OCI-LY3 (cell line): ENCODE measurements around the gene PTPRT.

Source experiments
- H2AFZ ChIP-seq: fragments of 200-600, 300-600 bp; shearing (Covaris generic); 2 replicates; pipeline ENCODE4 v1.6.0; 2014; ENCODE audit warnings: antibody characterized with exemption, low read depth, low read length
- H3K27ac ChIP-seq: fragments of 200-600, 300-600 bp; sonication (generic); 2 replicates; pipeline ENCODE4 v1.5.1; 2014; ENCODE audit warnings: mild to moderate bottlenecking, low read length, moderate library complexity, mixed read lengths
- H3K27me3 ChIP-seq: fragments of 200-600, 300-600 bp; sonication (generic); 2 replicates; pipeline ENCODE4 v1.6.1; 2014; ENCODE audit warnings: low read depth, low read length, mixed read lengths
- H3K36me3 ChIP-seq: fragments of 200-600, 300-600 bp; sonication (generic); replicated peaks from 2 replicates; pipeline ENCODE3; 2014; ENCODE audit warnings: low read depth, low read length, mixed read lengths
- H3K4me1 ChIP-seq: fragments of 300-600, 200-600 bp; sonication (generic); 2 replicates; pipeline ENCODE4 v1.6.1; 2014; ENCODE audit warnings: low read length, mixed read lengths
- H3K4me2 ChIP-seq: fragments of 200-600, 300-600 bp; sonication (generic); 2 replicates; pipeline ENCODE4 v1.6.1; 2014; ENCODE audit warnings: low read length, mixed read lengths
- H3K4me3 ChIP-seq: fragments of 300-600, 200-600 bp; sonication (generic); 2 replicates; pipeline ENCODE4 v1.5.1; 2014; ENCODE audit warnings: antibody characterized with exemption, mild to moderate bottlenecking, low read length, moderate library complexity
- H3K79me2 ChIP-seq: fragments of 300-600, 200-600 bp; shearing (Covaris generic); 2 replicates; pipeline ENCODE4 v1.6.1; 2014; ENCODE audit warnings: mild to moderate bottlenecking, low read length, mixed read lengths
- H3K9ac ChIP-seq: fragments of 300-600, 200-600 bp; shearing (Covaris generic); 2 replicates; pipeline ENCODE4 v1.6.0; 2014; ENCODE audit warnings: mild to moderate bottlenecking, low read length, moderate library complexity
- H3K9me3 ChIP-seq: fragments of 200-600, 300-600 bp; shearing (Covaris generic); 2 replicates; pipeline ENCODE4 v1.6.1; 2014; ENCODE audit warnings: low read length, mixed read lengths; ENCODE audit not compliant: insufficient read depth
- H4K20me1 ChIP-seq: fragments of 200-600, 300-600 bp; sonication (generic); 2 replicates; pipeline ENCODE4 v1.6.1; 2016; ENCODE audit warnings: low read length, mixed read lengths; ENCODE audit not compliant: insufficient read depth
- EZH2phosphoT487 ChIP-seq: fragments of 200-600 bp; shearing (Covaris generic); IDR thresholded peaks from 2 replicates; pipeline ENCODE4 v1.6.1; 2018; ENCODE audit warnings: antibody characterized with exemption, mixed run types, low read depth
- TF ChIP-seq, protein P1 (sequence below): fragments of 200-600, 300-600 bp; sonication (generic); IDR thresholded peaks from 2 replicates; pipeline ENCODE4 v1.5.1; 2014; ENCODE audit warnings: antibody characterized with exemption, low read length, low read depth

PTPRT gene

GRCh38 chr20:42844751-42845150 lies 345.0 kb downstream of the PTPRT start:
- Histone ChIP-seq H3K4me3 (no peak overlapping the region), H3K79me2 (no peaks in the 10 kb centered on the region), H3K9ac (no peak overlapping the region), H3K9me3 (no peaks in the 10 kb centered on the region), H3K4me1 (no peaks in the 10 kb centered on the region), H3K27ac (no peak overlapping the region), H4K20me1 (no peaks in the 10 kb centered on the region), H3K4me2 (no peak overlapping the region), H3K36me3 (no peaks in the 10 kb centered on the region), H3K27me3 (no peaks in the 10 kb centered on the region), H2AFZ (no peak overlapping the region)
- no peak for TF ChIP-seq EZH2phosphoT487
- TF ChIP-seq, protein P1, sequence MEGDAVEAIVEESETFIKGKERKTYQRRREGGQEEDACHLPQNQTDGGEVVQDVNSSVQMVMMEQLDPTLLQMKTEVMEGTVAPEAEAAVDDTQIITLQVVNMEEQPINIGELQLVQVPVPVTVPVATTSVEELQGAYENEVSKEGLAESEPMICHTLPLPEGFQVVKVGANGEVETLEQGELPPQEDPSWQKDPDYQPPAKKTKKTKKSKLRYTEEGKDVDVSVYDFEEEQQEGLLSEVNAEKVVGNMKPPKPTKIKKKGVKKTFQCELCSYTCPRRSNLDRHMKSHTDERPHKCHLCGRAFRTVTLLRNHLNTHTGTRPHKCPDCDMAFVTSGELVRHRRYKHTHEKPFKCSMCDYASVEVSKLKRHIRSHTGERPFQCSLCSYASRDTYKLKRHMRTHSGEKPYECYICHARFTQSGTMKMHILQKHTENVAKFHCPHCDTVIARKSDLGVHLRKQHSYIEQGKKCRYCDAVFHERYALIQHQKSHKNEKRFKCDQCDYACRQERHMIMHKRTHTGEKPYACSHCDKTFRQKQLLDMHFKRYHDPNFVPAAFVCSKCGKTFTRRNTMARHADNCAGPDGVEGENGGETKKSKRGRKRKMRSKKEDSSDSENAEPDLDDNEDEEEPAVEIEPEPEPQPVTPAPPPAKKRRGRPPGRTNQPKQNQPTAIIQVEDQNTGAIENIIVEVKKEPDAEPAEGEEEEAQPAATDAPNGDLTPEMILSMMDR = no peak

- Histone ChIP-seq H3K27me3 (peaks cover 6% of the 10 kb centered on the region; the same call in 1 of the 2 replicates), H3K9me3 (no peaks in the 10 kb centered on the region), H3K4me3 (no peak overlapping the region), H3K4me1 (no peaks in the 10 kb centered on the region), H3K9ac (no peak overlapping the region), H3K27ac (no peak overlapping the region), H3K36me3 (no peaks in the 10 kb centered on the region), H4K20me1 (no peaks in the 10 kb centered on the region), H2AFZ (no peak overlapping the region), H3K4me2 (no peak overlapping the region), H3K79me2 (no peaks in the 10 kb centered on the region)
- no peak for TF ChIP-seq EZH2phosphoT487
- TF ChIP-seq, protein P1 = no peak
These were observed 352.2 kb downstream of the PTPRT start for GRCh38 chr20:42837456-42837855.

- H3K9ac ChIP-seq = no peak overlapping the region
- no peaks in the 10 kb centered on the region for H3K9me3 ChIP-seq
- no peak for TF ChIP-seq EZH2phosphoT487
- TF ChIP-seq, protein P1 = no peak
- no peaks in the 10 kb centered on the region for H4K20me1 ChIP-seq
- H3K79me2 ChIP-seq = no peaks in the 10 kb centered on the region
- H2AFZ ChIP-seq = no peak overlapping the region
- peaks cover 6% of the 10 kb centered on the region; the same call in 1 of the 2 replicates for H3K27me3 ChIP-seq
- no peaks in the 10 kb centered on the region for H3K4me1 ChIP-seq
- H3K27ac ChIP-seq = no peak overlapping the region
- no peak overlapping the region for H3K4me2 ChIP-seq
- no peak overlapping the region for H3K4me3 ChIP-seq
- H3K36me3 ChIP-seq = no peaks in the 10 kb centered on the region
These were observed 353.4 kb downstream of the PTPRT start for GRCh38 chr20:42836339-42836738.

DNA sequence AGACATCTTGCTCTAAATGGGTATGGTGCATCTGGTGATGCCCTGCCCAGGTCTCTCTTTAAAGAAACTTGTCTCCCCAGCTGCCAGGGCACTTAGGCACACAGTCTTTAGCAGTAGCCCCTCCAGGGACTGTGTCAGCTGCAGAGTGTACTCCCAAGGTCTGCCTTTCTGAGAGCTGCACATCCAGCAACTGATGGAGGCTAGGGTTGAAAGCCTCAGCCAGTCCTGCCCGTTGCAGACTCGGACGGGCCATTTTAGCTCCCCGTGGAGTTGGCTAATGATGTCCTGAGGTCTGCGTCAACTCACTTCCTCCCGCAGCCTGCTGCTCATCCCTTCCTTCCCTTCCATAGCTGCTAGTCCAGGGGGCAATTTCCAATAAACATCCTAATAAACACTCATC lies 381.8 kb downstream of the PTPRT start:
- H3K4me1 ChIP-seq = no peaks in the 10 kb centered on the region
- H3K79me2 ChIP-seq = no peaks in the 10 kb centered on the region
- no peak overlapping the region for H3K4me2 ChIP-seq
- H3K36me3 ChIP-seq = no peaks in the 10 kb centered on the region
- no peaks in the 10 kb centered on the region for H3K9me3 ChIP-seq
- TF ChIP-seq EZH2phosphoT487 = no peak
- TF ChIP-seq, protein P1 = no peak
- H4K20me1 ChIP-seq = no peaks in the 10 kb centered on the region
- H3K27ac ChIP-seq = no peak overlapping the region
- no peak overlapping the region for H3K9ac ChIP-seq
- H2AFZ ChIP-seq = no peak overlapping the region
- H3K27me3 ChIP-seq = peaks cover 13% of the 10 kb centered on the region; the same call in 1 of the 2 replicates
- no peak overlapping the region for H3K4me3 ChIP-seq
